Tibial nerve (tissue), 4 donors: ENCODE results near the gene TFEC.

ENCODE experiments used
- CTCF ChIP-seq, 5 experiments: fragments of 200-600 bp in 3 of 5; fragments of 450-650 bp in 2 of 5; sonication (generic) in 3 of 5; IDR thresholded peaks; one replicate each; pipeline ENCODE4 v1.5.1; 2016 to 2019; ENCODE audit warnings: antibody characterized with exemption in 5 of 5, mild to moderate bottlenecking in 3 of 5, moderate library complexity in 2 of 5
- EP300 ChIP-seq, 2 donors: sonication (generic); formaldehyde crosslinking; IDR thresholded peaks; one replicate each; pipeline ENCODE4 v1.6.1; 2017; ENCODE audit warnings: antibody characterized with exemption in 2 of 2, mild to moderate bottlenecking in 1 of 2
- POLR2A ChIP-seq, 2 donors: fragments of 450-650 bp; IDR thresholded peaks; one replicate each; pipeline ENCODE4 v1.6.1; 2017; ENCODE audit warnings: antibody characterized with exemption in 2 of 2, mild to moderate bottlenecking in 2 of 2, moderate library complexity in 2 of 2

- no peak for TF ChIP-seq CTCF (IDR thresholded peaks at IDR 0.05)
- TF ChIP-seq POLR2A (IDR thresholded peaks at IDR 0.05), result no peak
- no peak for TF ChIP-seq EP300 (IDR thresholded peaks at IDR 0.05)
Observed at GRCh38 chr7:115889669-115889984, 140.9 kb downstream of the TFEC start.
